IMR-90 (cell line): ENCODE data around the gene GP1BA. TPM values are rescaled to one million over a fixed set of nuclear protein-coding genes. Genes with fewer than 3 reads are reported as not detected.
"Not testable (repeated sequence)": the region's sequence is repeated elsewhere in the genome, so short reads cannot be mapped to it uniquely, and the experiment has no call there.

Source experiments
- ATAC-seq: fragments of 200-7000 bp; cut with Tn5 transposase; 2 replicates; pipeline ENCODE4 v1.9.1; 2020; ENCODE audit warnings: low read depth, mild to moderate bottlenecking, moderate library complexity
- BruUV-seq: library from RNA; stranded (reverse); fragments of 400-500 nt; replicated peaks from 2 replicates; lab custom pipeline; 2021; lab: Mats Ljungman, UMichigan
- CTCF ChIA-PET: fragments of 300-600 bp; formaldehyde crosslinking; extraction: SDS; loops from one replicate; lab custom pipeline; 2021; ENCODE audit warnings: antibody characterized with exemption; lab: Yijun Ruan, JAX
- POLR2A ChIA-PET: fragments of 300-600 bp; sonication (Branson Sonifier 250); formaldehyde crosslinking; loops from one replicate; lab custom pipeline; 2022; ENCODE audit warnings: antibody characterized with exemption; ENCODE audit not compliant: unreplicated experiment; lab: Charles Lee
- DNase-seq: peaks from one replicate; pipeline ENCODE4 v3.0.0; 2013
- H2AFZ ChIP-seq: replicated peaks from 2 replicates; pipeline ENCODE3; 2013; ENCODE audit warnings: low read length, mild to moderate bottlenecking; ENCODE audit not compliant: poor library complexity
- H2AK5ac ChIP-seq: 2 replicates; pipeline ENCODE4 v1.6.1; 2013; ENCODE audit warnings: low read depth, low read length, inconsistent platforms
- H2AK9ac ChIP-seq: replicated peaks from 2 replicates; pipeline ENCODE3; 2013; ENCODE audit warnings: mild to moderate bottlenecking, low read depth, low read length, moderate library complexity; ENCODE audit not compliant: poor library complexity
- H2BK120ac ChIP-seq: 2 replicates; pipeline ENCODE4 v1.6.1; 2013; ENCODE audit warnings: low read depth, low read length, inconsistent platforms
- H2BK15ac ChIP-seq: 3 replicates; pipeline ENCODE4 v1.6.1; 2013; ENCODE audit warnings: low read depth, low read length, inconsistent platforms
- H2BK20ac ChIP-seq: 2 replicates; pipeline ENCODE4 v1.6.1; 2013; ENCODE audit warnings: low read depth, mild to moderate bottlenecking, inconsistent platforms, low read length, moderate library complexity
- H2BK5ac ChIP-seq: 2 replicates; pipeline ENCODE4 v1.6.1; 2013; ENCODE audit warnings: mild to moderate bottlenecking, low read depth, low read length, inconsistent platforms; ENCODE audit not compliant: poor library complexity, severe bottlenecking
- H3K14ac ChIP-seq: replicated peaks from 2 replicates; pipeline ENCODE4 v1.6.1; 2013; ENCODE audit warnings: low read depth, low read length, inconsistent platforms
- H3K18ac ChIP-seq: 2 replicates; pipeline ENCODE4 v1.6.1; 2013; ENCODE audit warnings: low read depth, low read length, control low read depth
- H3K23ac ChIP-seq: 2 replicates; pipeline ENCODE4 v1.6.1; 2013; ENCODE audit warnings: low read depth, low read length, inconsistent platforms
- H3K27ac ChIP-seq: 2 replicates; pipeline ENCODE4 v1.5.1; 2013; ENCODE audit warnings: mild to moderate bottlenecking, control low read depth, low read length; ENCODE audit not compliant: insufficient read depth
- H3K27me3 ChIP-seq: 2 replicates; pipeline ENCODE4 v1.6.1; 2013; ENCODE audit warnings: low read length; ENCODE audit not compliant: control insufficient read depth, insufficient read depth
- H3K36me3 ChIP-seq: 2 replicates; pipeline ENCODE4 v1.6.1; 2013; ENCODE audit warnings: low read length, mixed read lengths; ENCODE audit not compliant: control insufficient read depth, insufficient read depth
- H3K4ac ChIP-seq: 2 replicates; pipeline ENCODE4 v1.6.1; 2013; ENCODE audit warnings: low read depth, low read length, inconsistent platforms
- H3K4me1 ChIP-seq: 2 replicates; pipeline ENCODE4 v1.6.1; 2013; ENCODE audit warnings: low read length, mixed read lengths; ENCODE audit not compliant: control insufficient read depth, insufficient read depth
- H3K4me2 ChIP-seq: 2 replicates; pipeline ENCODE4 v1.6.1; 2013; ENCODE audit warnings: low read depth, mild to moderate bottlenecking, control low read depth, low read length, moderate library complexity
- H3K4me3 ChIP-seq: 2 replicates; pipeline ENCODE4 v1.5.1; 2013; ENCODE audit warnings: low read depth, mild to moderate bottlenecking, control low read depth, low read length, moderate library complexity; ENCODE audit not compliant: insufficient read depth
- H3K56ac ChIP-seq: 2 replicates; pipeline ENCODE4 v1.6.1; 2013; ENCODE audit warnings: low read length, inconsistent platforms; ENCODE audit not compliant: insufficient read depth; ENCODE audit errors: extremely low read depth
- H3K79me1 ChIP-seq, 2 experiments: 2 replicates each; pipeline ENCODE4 v1.6.1; 2013; ENCODE audit warnings: low read length in 2 of 2, inconsistent platforms in 1 of 2, low read depth in 1 of 2
- H3K9ac ChIP-seq: 2 replicates; pipeline ENCODE4 v1.6.1; 2013; ENCODE audit warnings: low read depth, low read length, control low read depth
- H3K9me1 ChIP-seq: 2 replicates; pipeline ENCODE4 v1.6.1; 2013; ENCODE audit warnings: low read length, inconsistent platforms; ENCODE audit not compliant: insufficient read depth
- H3K9me3 ChIP-seq: 2 replicates; pipeline ENCODE4 v1.6.1; 2013; ENCODE audit warnings: low read length; ENCODE audit not compliant: control insufficient read depth, insufficient read depth
- H4K20me1 ChIP-seq: 2 replicates; pipeline ENCODE4 v1.6.1; 2013; ENCODE audit warnings: low read length, inconsistent platforms; ENCODE audit not compliant: insufficient read depth
- H4K5ac ChIP-seq: 2 replicates; pipeline ENCODE4 v1.6.1; 2013; ENCODE audit warnings: mild to moderate bottlenecking, low read depth, low read length, control low read depth
- H4K8ac ChIP-seq, 2 experiments: 2 replicates each; pipeline ENCODE4 v1.6.1; 2013; ENCODE audit warnings: low read depth in 2 of 2, low read length in 2 of 2, control low read depth in 1 of 2, inconsistent platforms in 1 of 2
- H4K91ac ChIP-seq: 2 replicates; pipeline ENCODE4 v1.6.1; 2013; ENCODE audit warnings: low read depth, low read length, inconsistent platforms; ENCODE audit not compliant: insufficient read depth
- WGBS, 2 experiments: methylation state at CpG; one replicate each; pipeline versions ENCODE4 v1.1.5 to v1.1.7; 2013; ENCODE audit warnings: missing lambda C conversion rate in 2 of 2; ENCODE audit not compliant: insufficient read length in 1 of 2; ENCODE audit errors: extremely low coverage in 2 of 2; 5-methylcytosine and 5-hydroxymethylcytosine counted together
- dilution Hi-C: fragments of 300-500 bp; cut with HindIII; formaldehyde crosslinking; loops from one replicate; pipeline ENCODE4 v1.14.3; 2018; ENCODE audit warnings: low sequenced_read_pairs; ENCODE audit not compliant: unreplicated experiment
- in situ Hi-C: fragments of 300-500 bp; cut with MboI; formaldehyde crosslinking; loops from 3 replicates; pipeline ENCODE4 v1.14.3; 2019; ENCODE audit warnings: low sequenced_read_pairs, inconsistent platforms, mixed read lengths
- intact Hi-C: fragments of 100-400 bp; cut with micrococcal nuclease; formaldehyde crosslinking; loops from 2 replicates; pipeline ENCODE4 v1.10.0; 2022
- polyA plus RNA-seq, 3 experiments: library from polyadenylated mRNA; depleted of rRNA; stranded (reverse); fragments of >200 nt; gene quantifications; 2 replicates each; pipeline ENCODE4 v1.2.3, GENCODE V29; 2012; ENCODE audit warnings: low replicate concordance in 1 of 3
- total RNA-seq: library from RNA; depleted of rRNA; stranded (reverse); fragments of >200 nt; gene quantifications from 2 replicates; pipeline ENCODE4 v1.2.3, GENCODE V29; 2012

Gene GP1BA
- total and polyA plus RNA-seq, 2 of the 4 experiments (the other 2 are of a cell fraction) = not detected

DNA sequence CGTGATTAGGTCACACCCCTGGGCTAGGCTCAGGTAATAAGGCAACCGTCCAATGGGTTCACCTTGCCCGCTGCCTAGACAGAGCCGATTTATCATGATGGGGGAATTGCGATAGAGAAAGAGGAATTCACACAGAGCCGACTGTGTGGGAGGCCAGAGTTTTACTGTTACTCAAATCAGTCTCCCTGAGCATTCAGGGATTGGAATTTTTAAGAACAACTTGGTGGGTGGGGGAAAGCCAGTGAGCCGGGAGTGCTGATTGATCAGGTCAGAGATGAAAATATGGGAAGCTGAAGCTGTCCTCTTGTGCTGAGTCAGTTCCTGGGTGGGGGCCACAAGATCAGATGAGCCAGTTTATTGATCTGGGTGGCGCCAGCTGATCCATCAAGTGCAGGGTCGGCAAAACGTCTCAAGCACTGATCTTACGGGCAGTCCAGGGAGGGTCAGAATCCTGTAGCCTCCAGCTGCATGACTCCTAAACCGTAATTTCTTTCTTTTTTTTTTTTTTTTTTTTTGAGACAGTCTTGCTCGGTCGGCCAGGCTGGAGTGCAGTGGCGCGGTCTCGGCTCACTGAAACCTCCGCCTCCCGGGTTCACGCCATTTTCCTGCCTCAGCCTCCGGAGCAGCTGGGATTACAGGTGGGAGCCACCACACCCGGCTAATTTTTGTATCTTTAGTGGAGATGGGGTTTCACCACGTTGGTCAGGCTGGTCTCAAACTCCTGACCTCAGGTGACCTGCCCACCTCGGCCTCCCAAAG is 5.3 kb upstream of the GP1BA start:
- in situ Hi-C loops, H3K27me3 ChIP-seq, H4K5ac ChIP-seq, H3K56ac ChIP-seq, H2BK15ac ChIP-seq, H3K4me1 ChIP-seq, H2BK20ac ChIP-seq, ATAC-seq, H4K8ac ChIP-seq, H3K23ac ChIP-seq, POLR2A ChIA-PET, H3K9me3 ChIP-seq, H3K14ac ChIP-seq, H2AFZ ChIP-seq, DNase-seq, H3K18ac ChIP-seq, intact Hi-C loops, H2BK120ac ChIP-seq, H3K4me2 ChIP-seq, H3K36me3 ChIP-seq, H3K79me1 ChIP-seq, H4K20me1 ChIP-seq, dilution Hi-C loops, H2AK5ac ChIP-seq, H3K9me1 ChIP-seq, H2BK5ac ChIP-seq, CTCF ChIA-PET, H4K91ac ChIP-seq, H2AK9ac ChIP-seq, BruUV-seq, H3K4ac ChIP-seq, H3K4me3 ChIP-seq, H3K27ac ChIP-seq, H3K9ac ChIP-seq: not testable (repeated sequence)
- 72% methylated on average over 5 of the region's 24 CpGs; no CpG with 5 or more reads in 1 of the 2 experiments for WGBS, 2 experiments
